HEK293 (cell line): ENCODE results near the gene RBMS3.

Experiments
- CTCF ChIA-PET: fragments of 350-600 bp; formaldehyde crosslinking; extraction: SDS; loops from one replicate; lab custom pipeline; 2021; ENCODE audit warnings: antibody characterized with exemption; lab: Yijun Ruan, JAX
- POLR2A ChIA-PET: fragments of 300-600 bp; formaldehyde crosslinking; extraction: SDS; loops from one replicate; lab custom pipeline; 2020; ENCODE audit warnings: antibody characterized with exemption, inconsistent platforms; lab: Yijun Ruan, JAX
- H3K27ac ChIP-seq: fragments of 200-500 bp; sonication (Bioruptor generic); 2 replicates; pipeline ENCODE4 v1.5.1; 2014; ENCODE audit warnings: low read depth, low read length, control low read depth, inconsistent platforms; ENCODE audit errors: extremely low read depth
- H3K36me3 ChIP-seq, 2 experiments: fragments of 200-500 bp in 1 of 2; sonication (Bioruptor generic) in 1 of 2; 1 replicate in 1 of 2; 2 replicates in 1 of 2; pipeline ENCODE4 v1.5.1; 2014 to 2017; ENCODE audit warnings: inconsistent platforms in 2 of 2, low read length in 2 of 2; ENCODE audit not compliant: control insufficient read depth in 2 of 2, insufficient read depth in 1 of 2
- H3K4me1 ChIP-seq: fragments of 200-500 bp; sonication (Bioruptor generic); 2 replicates; pipeline ENCODE4 v1.5.1; 2014; ENCODE audit warnings: mild to moderate bottlenecking, low read length, inconsistent platforms; ENCODE audit not compliant: control insufficient read depth, insufficient read depth
- H3K4me3 ChIP-seq: 2 replicates; pipeline ENCODE4 v1.5.1; 2011; ENCODE audit warnings: low read depth, mild to moderate bottlenecking, control low read depth, low read length, moderate library complexity
- H3K9me3 ChIP-seq: fragments of 200-500 bp; sonication (Bioruptor generic); 2 replicates; pipeline ENCODE4 v1.5.1; 2014; ENCODE audit warnings: low read depth, low read length, inconsistent platforms; ENCODE audit not compliant: control insufficient read depth, insufficient read depth
- GFI1B ChIP-seq: fragments of 450-650 bp; formaldehyde crosslinking; IDR thresholded peaks from 2 replicates; pipeline ENCODE4 v1.5.1; 2016; ENCODE audit warnings: missing biosample characterization, missing genetic modification characterization
- KLF17 ChIP-seq: fragments of 450-650 bp; formaldehyde crosslinking; IDR thresholded peaks from 2 replicates; pipeline ENCODE4 v1.5.1; 2016; ENCODE audit warnings: missing biosample characterization, missing genetic modification characterization
- REPIN1 ChIP-seq: fragments of 450-650 bp; formaldehyde crosslinking; IDR thresholded peaks from 2 replicates; pipeline ENCODE4 v1.5.1; 2017; ENCODE audit warnings: missing biosample characterization, missing genetic modification characterization, low read depth
- SCRT2 ChIP-seq: fragments of 450-650 bp; formaldehyde crosslinking; IDR thresholded peaks from 2 replicates; pipeline ENCODE4 v1.5.1; 2016; ENCODE audit warnings: missing biosample characterization, missing genetic modification characterization
- YY2 ChIP-seq: fragments of 450-650 bp; formaldehyde crosslinking; IDR thresholded peaks from 2 replicates; pipeline ENCODE4 v1.5.1; 2016; ENCODE audit warnings: missing biosample characterization, missing genetic modification characterization
- ZFP37 ChIP-seq: fragments of 450-650 bp; formaldehyde crosslinking; IDR thresholded peaks from 2 replicates; pipeline ENCODE4 v1.5.1; 2016; ENCODE audit warnings: missing biosample characterization, missing genetic modification characterization
- ZNF133 ChIP-seq: fragments of 450-650 bp; formaldehyde crosslinking; IDR thresholded peaks from 2 replicates; pipeline ENCODE4 v1.5.1; 2016; ENCODE audit warnings: missing biosample characterization, missing genetic modification characterization
- ZNF155 ChIP-seq: fragments of 450-650 bp; formaldehyde crosslinking; IDR thresholded peaks from 2 replicates; pipeline ENCODE4 v1.5.1; 2016; ENCODE audit warnings: missing biosample characterization, missing genetic modification characterization
- ZNF266 ChIP-seq: fragments of 450-650 bp; formaldehyde crosslinking; IDR thresholded peaks from 2 replicates; pipeline ENCODE4 v1.5.1; 2016; ENCODE audit warnings: missing biosample characterization, missing genetic modification characterization, low read depth
- ZNF274 ChIP-seq, 2 experiments: fragments of 200-500 bp in 1 of 2; fragments of 450-650 bp in 1 of 2; sonication (Bioruptor generic) in 1 of 2; formaldehyde crosslinking in 1 of 2; IDR thresholded peaks; 2 replicates each; pipeline versions ENCODE4 v1.5.1 to v1.6.1; 2014 to 2016; ENCODE audit warnings: borderline replicate concordance in 1 of 2, inconsistent platforms in 1 of 2, low read length in 1 of 2, missing biosample characterization in 1 of 2, missing genetic modification characterization in 1 of 2
- ZNF341 ChIP-seq: fragments of 450-650 bp; formaldehyde crosslinking; IDR thresholded peaks from 2 replicates; pipeline ENCODE4; 2016; ENCODE audit warnings: low read depth, missing biosample characterization, missing genetic modification characterization
- ZNF350 ChIP-seq: fragments of 450-650 bp; formaldehyde crosslinking; IDR thresholded peaks from 2 replicates; pipeline ENCODE4 v1.5.0; 2017; ENCODE audit warnings: missing biosample characterization, mild to moderate bottlenecking, missing genetic modification characterization
- ZNF501 ChIP-seq: fragments of 450-650 bp; formaldehyde crosslinking; IDR thresholded peaks from 2 replicates; pipeline ENCODE4 v1.5.1; 2016; ENCODE audit warnings: missing biosample characterization, missing genetic modification characterization
- ZNF548 ChIP-seq: fragments of 450-650 bp; formaldehyde crosslinking; IDR thresholded peaks from 2 replicates; pipeline ENCODE4 v1.5.1; 2016; ENCODE audit warnings: missing biosample characterization, missing genetic modification characterization
- ZNF585B ChIP-seq: fragments of 450-650 bp; formaldehyde crosslinking; IDR thresholded peaks from 2 replicates; pipeline ENCODE4 v1.5.1; 2016; ENCODE audit warnings: missing biosample characterization, missing genetic modification characterization
- ZNF623 ChIP-seq: fragments of 450-650 bp; formaldehyde crosslinking; IDR thresholded peaks from 2 replicates; pipeline ENCODE4 v1.5.1; 2016; ENCODE audit warnings: missing biosample characterization, missing genetic modification characterization
- ZNF624 ChIP-seq: fragments of 450-650 bp; formaldehyde crosslinking; IDR thresholded peaks from 2 replicates; pipeline ENCODE4 v1.5.1; 2017; ENCODE audit warnings: missing biosample characterization, missing genetic modification characterization
- ZNF626 ChIP-seq: fragments of 450-650 bp; sonication (Bioruptor Pico); formaldehyde crosslinking; IDR thresholded peaks from 2 replicates; pipeline ENCODE4 v1.5.1; 2018; ENCODE audit warnings: missing biosample characterization, missing genetic modification characterization, inconsistent platforms
- ZNF670 ChIP-seq: fragments of 450-650 bp; formaldehyde crosslinking; IDR thresholded peaks from 2 replicates; pipeline ENCODE4 v1.5.1; 2016; ENCODE audit warnings: missing biosample characterization, missing genetic modification characterization, low read depth
- ZXDB ChIP-seq: fragments of 450-650 bp; formaldehyde crosslinking; IDR thresholded peaks from 2 replicates; pipeline ENCODE4 v1.5.1; 2016; ENCODE audit warnings: missing biosample characterization, missing genetic modification characterization
- TF ChIP-seq, protein P1 (sequence below): fragments of 450-650 bp; formaldehyde crosslinking; IDR thresholded peaks from 2 replicates; pipeline ENCODE4 v1.5.1; 2016; ENCODE audit warnings: missing biosample characterization, missing genetic modification characterization

The RBMS3 gene

GRCh38 chr3:29991198-29991597, 710.3 kb downstream of the RBMS3 start:
- ChIA-PET CTCF (no interaction called here), POLR2A (no interaction called here)

DNA sequence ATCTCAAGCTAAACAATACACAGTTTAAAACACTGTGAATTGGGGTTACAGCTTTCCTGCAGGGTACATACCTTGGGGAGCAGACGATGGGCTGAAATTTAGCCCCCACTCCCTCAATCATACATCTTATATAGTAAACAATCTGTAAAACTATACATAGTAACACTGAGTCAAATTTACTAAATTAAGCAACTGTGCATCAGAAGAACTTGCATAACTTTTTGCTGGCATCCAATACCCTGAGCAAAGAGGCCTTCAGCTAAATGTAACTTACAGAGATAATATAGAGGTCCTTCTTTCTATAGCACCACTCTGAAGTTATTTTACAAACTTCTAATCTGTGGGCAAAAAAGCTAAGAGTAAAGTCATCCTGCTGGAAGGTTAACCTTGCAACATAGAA, 721.9 kb downstream of the RBMS3 start:
- ChIA-PET CTCF (interaction anchor here (1.3 to 2.5 kb wide), 2 partner anchors 10 to 745 kb away, joined by 5 to 13 read pairs; no protein-coding TSS in a partner anchor), POLR2A (no interaction called here)
- Histone ChIP-seq H3K4me3 (no peak overlapping the region), H3K9me3 (no peaks in the 10 kb centered on the region), H3K4me1 (no peaks in the 10 kb centered on the region), H3K36me3 (no peaks in the 10 kb centered on the region), H3K27ac (no peak overlapping the region)
- TF ChIP-seq ZNF155 (tag by site-specific recombination) (no peak), ZNF548 (no peak), ZNF266 (no peak), SCRT2 (no peak), YY2 (no peak), ZNF624 (no peak), ZNF133 (tag by site-specific recombination) (no peak), ZNF623 (tag by site-specific recombination) (no peak)

More at GRCh38 chr3:29991198-29991597, 710.3 kb downstream of the RBMS3 start:
- no peak for TF ChIP-seq ZNF350 (tag by site-specific recombination)
- Histone ChIP-seq H3K27ac (no peak overlapping the region), H3K4me3 (no peak overlapping the region), H3K36me3 (no peaks in the 10 kb centered on the region), H3K9me3 (no peaks in the 10 kb centered on the region), H3K4me1 (no peaks in the 10 kb centered on the region)

DNA sequence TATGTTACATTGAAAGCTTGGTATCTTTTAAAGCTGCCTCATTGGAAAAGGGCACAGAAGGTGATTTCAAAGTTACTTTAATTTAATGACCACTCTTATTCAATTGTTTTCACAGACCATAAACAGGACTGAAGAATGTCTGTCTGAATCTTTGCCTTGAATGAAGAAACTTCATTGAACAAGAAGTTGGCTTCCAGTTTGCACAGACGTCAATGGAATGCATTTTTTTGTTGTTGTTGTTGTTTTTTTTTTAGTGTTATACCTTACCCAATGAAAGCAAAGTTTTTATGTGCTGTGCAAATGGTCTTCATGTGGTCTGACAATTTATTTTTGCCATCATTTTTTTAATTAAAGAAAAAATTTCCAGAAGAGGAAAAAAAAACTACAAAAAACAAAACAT, 722.9 kb downstream of the RBMS3 start:
- ChIA-PET POLR2A (no interaction called here), CTCF (interaction anchor here (0.6 to 2.5 kb wide), 2 partner anchors 9 to 151 kb away, joined by 3 to 13 read pairs; no protein-coding TSS in a partner anchor)
- Histone ChIP-seq H3K9me3 (no peaks in the 10 kb centered on the region), H3K36me3 (no peaks in the 10 kb centered on the region), H3K4me1 (no peaks in the 10 kb centered on the region), H3K4me3 (no peak overlapping the region), H3K27ac (no peak overlapping the region)
- TF ChIP-seq ZNF341 (tag by site-specific recombination) (no peak), ZNF274 (IDR thresholded peaks at IDR 0.05; ENCODE audit: low read length) (no peak), ZNF274 (tag by site-specific recombination; IDR thresholded peaks at IDR 0.05; ENCODE audit: borderline replicate concordance) (no peak), ZXDB (no peak), GFI1B (tag by site-specific recombination) (no peak), REPIN1 (tag by site-specific recombination) (no peak), KLF17 (tag by site-specific recombination) (no peak), ZNF670 (tag by site-specific recombination) (no peak), ZFP37 (no peak), ZNF501 (tag by site-specific recombination) (no peak), ZNF626 (tag by site-specific recombination) (no peak), ZNF585B (tag by site-specific recombination) (no peak)
- TF ChIP-seq, protein P1, sequence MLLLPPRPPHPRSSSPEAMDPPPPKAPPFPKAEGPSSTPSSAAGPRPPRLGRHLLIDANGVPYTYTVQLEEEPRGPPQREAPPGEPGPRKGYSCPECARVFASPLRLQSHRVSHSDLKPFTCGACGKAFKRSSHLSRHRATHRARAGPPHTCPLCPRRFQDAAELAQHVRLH (tag by site-specific recombination) = no peak
